ENCODE results near the gene CDC42SE2. TPM values are rescaled to one million over a fixed set of nuclear protein-coding genes. Genes with fewer than 3 reads are reported as not detected.

The CDC42SE2 gene
- total RNA-seq, 4 donors from 2014 or later = 30.1 to 59.3 (median 35.7) TPM

DNA sequence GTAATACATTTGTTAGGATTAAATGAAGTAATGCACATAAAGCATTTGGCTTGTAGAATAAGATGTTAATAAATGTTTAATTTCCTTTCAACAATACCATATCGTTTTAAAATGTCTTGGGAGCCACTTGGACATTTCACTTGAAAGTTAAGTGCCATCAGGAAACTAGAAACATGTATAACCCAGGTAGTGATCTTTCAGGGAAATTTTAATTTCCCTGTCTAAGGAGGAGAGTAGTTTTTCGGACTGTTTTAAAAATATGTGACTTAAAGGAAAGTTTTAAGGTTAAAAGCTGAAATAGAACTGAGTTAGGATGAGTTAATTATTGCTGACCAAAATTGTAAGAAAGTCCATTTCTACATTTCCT lies 18.0 kb downstream of the CDC42SE2 start:
- no peak for DNase-seq (ENCODE audit: low spot score)
- TF ChIP-seq, protein P1, sequence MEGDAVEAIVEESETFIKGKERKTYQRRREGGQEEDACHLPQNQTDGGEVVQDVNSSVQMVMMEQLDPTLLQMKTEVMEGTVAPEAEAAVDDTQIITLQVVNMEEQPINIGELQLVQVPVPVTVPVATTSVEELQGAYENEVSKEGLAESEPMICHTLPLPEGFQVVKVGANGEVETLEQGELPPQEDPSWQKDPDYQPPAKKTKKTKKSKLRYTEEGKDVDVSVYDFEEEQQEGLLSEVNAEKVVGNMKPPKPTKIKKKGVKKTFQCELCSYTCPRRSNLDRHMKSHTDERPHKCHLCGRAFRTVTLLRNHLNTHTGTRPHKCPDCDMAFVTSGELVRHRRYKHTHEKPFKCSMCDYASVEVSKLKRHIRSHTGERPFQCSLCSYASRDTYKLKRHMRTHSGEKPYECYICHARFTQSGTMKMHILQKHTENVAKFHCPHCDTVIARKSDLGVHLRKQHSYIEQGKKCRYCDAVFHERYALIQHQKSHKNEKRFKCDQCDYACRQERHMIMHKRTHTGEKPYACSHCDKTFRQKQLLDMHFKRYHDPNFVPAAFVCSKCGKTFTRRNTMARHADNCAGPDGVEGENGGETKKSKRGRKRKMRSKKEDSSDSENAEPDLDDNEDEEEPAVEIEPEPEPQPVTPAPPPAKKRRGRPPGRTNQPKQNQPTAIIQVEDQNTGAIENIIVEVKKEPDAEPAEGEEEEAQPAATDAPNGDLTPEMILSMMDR (IDR thresholded peaks at IDR 0.05) = no peak
- ATAC-seq (ENCODE audit: low FRiP score) = no peak

DNA sequence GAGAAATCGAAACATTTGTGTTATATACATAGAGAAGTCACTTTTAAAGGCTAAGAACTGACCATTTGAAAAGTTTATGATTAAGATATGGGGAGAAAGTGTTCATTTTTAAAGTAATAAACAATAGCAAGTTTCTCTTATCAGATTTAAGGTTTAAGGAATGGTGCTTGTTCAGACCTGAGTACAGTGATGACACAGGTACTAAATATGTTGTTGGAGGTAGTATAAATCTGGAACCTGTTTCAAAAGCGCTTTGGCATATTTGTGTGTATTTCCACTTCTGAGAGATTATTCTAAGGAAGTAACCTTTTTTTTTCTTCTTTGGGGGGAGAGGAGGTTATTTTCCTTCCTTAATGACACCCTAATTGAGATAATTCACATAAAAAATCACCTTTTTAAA lies 18.4 kb downstream of the CDC42SE2 start:
- ATAC-seq (ENCODE audit: low FRiP score) = no peak
- DNase-seq (ENCODE audit: low spot score) = no peak
- TF ChIP-seq, protein P1 (IDR thresholded peaks at IDR 0.05) = no peak

DNA sequence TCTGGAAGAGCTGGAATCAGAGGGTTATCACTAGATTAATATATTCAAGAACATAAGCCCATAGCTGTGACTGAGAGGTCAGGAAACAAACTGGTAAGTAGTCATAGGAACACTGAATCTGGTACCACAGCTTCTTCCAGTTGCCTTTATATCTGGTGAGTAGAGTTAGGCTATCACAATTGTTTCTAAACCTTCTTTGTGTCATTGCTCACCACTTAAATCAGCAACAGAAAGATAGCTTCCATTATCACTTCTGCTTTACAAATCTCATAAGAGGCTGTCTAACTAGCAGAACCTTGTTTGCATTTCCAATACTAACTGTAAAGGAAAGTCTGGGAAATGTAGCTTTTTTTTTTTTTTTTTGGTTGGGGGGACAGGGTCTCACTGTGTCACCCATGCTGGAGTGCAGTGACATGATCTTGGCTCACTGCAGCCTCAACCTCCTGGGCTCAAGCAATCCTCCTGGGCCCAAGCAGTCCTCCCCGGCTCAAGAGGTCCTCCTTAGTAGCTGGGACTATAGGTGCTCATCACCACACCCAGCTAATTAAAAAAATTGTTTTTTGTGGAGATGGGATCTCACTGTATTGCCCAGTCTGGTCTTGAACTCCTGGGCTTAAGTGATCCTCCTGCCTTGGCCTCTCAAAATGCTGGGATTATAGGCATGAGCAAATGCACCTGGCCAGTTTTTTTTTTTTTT lies 22.0 kb downstream of the CDC42SE2 start:
- DNase-seq (ENCODE audit: low spot score) = no peak
- ATAC-seq (ENCODE audit: low FRiP score) = no peak
- TF ChIP-seq, protein P1 (IDR thresholded peaks at IDR 0.05) = no peak

DNA sequence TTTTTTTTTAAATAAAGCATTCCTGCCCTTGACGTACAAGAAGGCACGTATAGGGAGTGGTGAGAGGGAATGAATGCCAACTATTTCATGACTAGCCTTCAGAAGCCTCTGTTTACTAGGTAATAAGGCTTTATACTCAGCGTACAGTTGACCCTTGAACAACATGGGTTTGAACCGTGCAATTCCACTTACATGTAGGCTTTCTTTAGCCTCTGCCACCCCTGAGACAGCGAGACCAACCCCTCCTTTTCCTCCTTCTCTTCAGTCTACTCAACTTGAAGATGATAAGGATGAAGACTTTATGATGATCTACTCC lies 22.5 kb downstream of the CDC42SE2 start:
- ATAC-seq (ENCODE audit: low FRiP score) (no peak), DNase-seq (ENCODE audit: low spot score) (no peak)
- TF ChIP-seq, protein P1 (IDR thresholded peaks at IDR 0.05) = no peak

DNA sequence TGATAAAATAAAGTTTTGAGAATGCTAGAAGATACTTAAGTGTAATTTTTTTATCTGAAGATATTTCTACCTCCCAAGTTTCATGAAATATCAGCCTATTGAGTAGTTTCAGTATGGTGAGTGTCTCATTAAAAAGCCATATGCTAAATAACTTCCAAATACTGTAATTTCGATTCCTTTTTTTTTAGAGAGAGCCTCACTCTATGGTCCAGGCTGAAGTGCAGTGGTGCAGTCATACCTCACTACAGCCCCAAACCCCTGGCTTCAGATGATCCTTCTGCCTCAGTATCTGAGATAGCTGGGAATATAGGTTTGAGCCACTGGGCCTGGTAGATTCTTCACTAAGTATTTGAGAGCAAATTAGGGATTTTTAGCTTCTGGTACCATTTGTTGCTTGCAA lies 24.5 kb downstream of the CDC42SE2 start:
- TF ChIP-seq, protein P1 (IDR thresholded peaks at IDR 0.05) = no peak
- DNase-seq (ENCODE audit: low spot score) (no peak), ATAC-seq (ENCODE audit: low FRiP score) (no peak)

DNA sequence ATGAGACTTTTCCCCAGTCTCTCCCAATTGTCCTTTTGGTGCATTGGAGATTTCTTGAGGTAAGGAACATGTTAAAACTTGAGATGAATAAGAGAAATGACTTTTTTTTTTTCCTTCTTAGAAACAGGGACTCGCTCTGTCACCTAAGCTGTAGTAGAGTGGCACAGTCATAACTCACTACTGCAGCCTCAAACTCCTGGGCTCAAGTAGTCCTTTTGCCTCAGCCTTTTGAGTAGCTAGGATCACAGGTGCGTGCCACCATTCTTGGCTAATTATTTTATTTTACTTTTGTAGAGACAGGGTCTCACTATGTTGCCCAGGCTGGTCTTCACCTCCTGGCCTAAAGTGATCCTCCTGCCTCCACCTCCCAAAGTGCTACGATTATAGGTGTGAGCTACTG lies 25.9 kb downstream of the CDC42SE2 start:
- ATAC-seq (ENCODE audit: low FRiP score) (no peak), DNase-seq (ENCODE audit: low spot score) (no peak)
- TF ChIP-seq, protein P1 (IDR thresholded peaks at IDR 0.05) = no peak

DNA sequence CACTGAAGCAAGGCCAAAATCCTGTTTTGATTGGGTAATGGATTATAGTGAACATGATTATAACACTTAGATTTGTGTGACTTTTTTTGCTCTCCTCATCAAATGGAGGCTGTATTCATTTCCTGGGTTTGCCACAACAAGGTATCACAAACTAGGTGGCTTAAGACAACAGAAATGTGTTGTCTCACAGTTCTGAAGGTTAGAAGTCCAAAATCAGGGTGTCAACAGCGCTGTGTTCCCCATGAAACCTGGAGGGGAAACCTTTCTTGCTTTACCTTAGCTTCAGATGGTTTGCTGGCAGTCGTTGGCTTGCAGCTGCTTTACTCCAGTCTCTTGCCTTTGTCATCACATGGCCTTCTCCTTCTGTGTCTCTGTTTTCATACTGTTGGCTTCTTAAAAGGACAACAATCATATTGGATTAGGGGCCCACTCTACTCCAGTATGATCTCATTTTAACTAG lies 32.4 kb downstream of the CDC42SE2 start:
- DNase-seq (ENCODE audit: low spot score) = no peak
- no peak for ATAC-seq (ENCODE audit: low FRiP score)
- TF ChIP-seq, protein P1 (IDR thresholded peaks at IDR 0.05) = no peak

All from omental fat pad (tissue), 4 donors.